Gastroesophageal sphincter (tissue), 4 donors: ENCODE measurements around the gene PPP2R5C. TPM values are rescaled to one million over a fixed set of nuclear protein-coding genes. Genes with fewer than 3 reads are reported as not detected.

ENCODE experiments used
- ATAC-seq: fragments of 150-250 bp; one replicate; pipeline ENCODE4 v1.9.1; 2016; ENCODE audit warnings: mild to moderate bottlenecking, moderate library complexity
- H3K27ac ChIP-seq, 4 donors: fragments of 200-600 bp; sonication (generic) in 3 of 4; 1 replicate in 3 of 4; 2 replicates in 1 of 4; pipeline ENCODE4 v1.5.1; 2016 to 2019
- H3K27me3 ChIP-seq: fragments of 200-600 bp; sonication (generic); one replicate; pipeline ENCODE4 v1.5.1; 2019
- H3K36me3 ChIP-seq, 2 donors: fragments of 200-600 bp; sonication (generic); one replicate each; pipeline ENCODE4 v1.5.1; 2019; ENCODE audit warnings: control low read depth in 1 of 2
- H3K4me1 ChIP-seq, 3 donors: fragments of 200-600 bp; sonication (generic); 1 replicate in 2 of 3; 2 replicates in 1 of 3; pipeline ENCODE4 v1.5.1; 2016 to 2019; ENCODE audit warnings: control low read depth in 2 of 3
- H3K4me3 ChIP-seq, 2 donors: fragments of 200-600 bp; sonication (generic); one replicate each; pipeline ENCODE4 v1.5.1; 2019; ENCODE audit warnings: mild to moderate bottlenecking in 1 of 2, moderate library complexity in 1 of 2
- H3K9me3 ChIP-seq, 3 donors: fragments of 200-600 bp; sonication (generic); one replicate each; pipeline ENCODE4 v1.5.1; 2017 to 2019; ENCODE audit warnings: control low read depth in 2 of 3
- EP300 ChIP-seq: sonication (generic); formaldehyde crosslinking; IDR thresholded peaks from one replicate; pipeline ENCODE4 v1.6.1; 2017; ENCODE audit warnings: antibody characterized with exemption, mild to moderate bottlenecking
- POLR2A ChIP-seq, 2 donors: fragments of 450-650 bp; IDR thresholded peaks; one replicate each; pipeline ENCODE4 v1.6.1; 2017; ENCODE audit warnings: antibody characterized with exemption in 2 of 2, mild to moderate bottlenecking in 2 of 2, moderate library complexity in 1 of 2
- POLR2AphosphoS5 ChIP-seq: sonication (generic); formaldehyde crosslinking; IDR thresholded peaks from one replicate; pipeline ENCODE4 v1.6.1; 2017; ENCODE audit warnings: antibody characterized with exemption
- WGBS, 2 donors: methylation state at CpG; one replicate each; pipeline ENCODE4 v1.1.5; 2018; ENCODE audit warnings: low coverage in 1 of 2; 5-methylcytosine and 5-hydroxymethylcytosine counted together
- total RNA-seq, 4 donors: library from RNA; depleted of rRNA; stranded (reverse); fragments of >200 nt; gene quantifications; one replicate each; pipeline ENCODE4 v1.1.0, GENCODE V29; 2016
- TF ChIP-seq, protein P1 (sequence below), 4 experiments: fragments of 200-600 bp in 2 of 4; fragments of 450-650 bp in 2 of 4; sonication (generic) in 1 of 4; IDR thresholded peaks; one replicate each; pipeline ENCODE4 v1.5.1; 2017 to 2019; ENCODE audit warnings: antibody characterized with exemption in 4 of 4, mild to moderate bottlenecking in 2 of 4, moderate library complexity in 2 of 4

Gene PPP2R5C
- total RNA-seq, 4 donors from 2014 or later: 123 to 199 (median 131) TPM

DNA sequence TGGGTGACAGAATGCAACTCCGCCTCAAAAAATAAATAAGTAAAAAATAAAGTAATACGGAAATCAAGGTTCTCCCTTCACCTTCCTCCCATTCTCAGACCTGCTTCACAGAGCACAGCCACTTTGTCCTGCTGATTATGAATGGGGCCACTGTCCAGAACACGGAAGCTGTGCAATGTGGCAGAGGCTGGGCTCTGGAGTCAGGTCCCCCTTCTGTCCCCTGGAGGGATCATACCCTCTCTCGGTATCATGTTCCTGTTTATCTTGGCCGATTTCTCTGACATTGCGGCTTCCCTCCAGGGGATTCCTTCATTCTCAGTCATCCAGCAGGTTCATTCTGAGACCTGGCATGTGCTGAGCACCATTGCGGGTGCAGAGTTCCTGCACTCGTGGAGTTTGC lies 11.3 kb downstream of the PPP2R5C start:
- Histone ChIP-seq H3K36me3 (peaks cover 0 to 3% of the 10 kb centered on the region in 2 donors), H3K4me3 (no peak overlapping the region), H3K9me3 (no peaks in the 10 kb centered on the region), H3K27ac (no peak overlapping the region), H3K4me1 (peaks cover 0 to 23% (median 0%) of the 10 kb centered on the region in 3 donors), H3K27me3 (no peaks in the 10 kb centered on the region)
- WGBS, 2 donors: 62 to 81% methylated on average over 6 of the region's 8 CpGs
- ATAC-seq: no peak
- TF ChIP-seq POLR2A (IDR thresholded peaks at IDR 0.05) (no peak), POLR2AphosphoS5 (no peak), EP300 (no peak)
- TF ChIP-seq, protein P1, sequence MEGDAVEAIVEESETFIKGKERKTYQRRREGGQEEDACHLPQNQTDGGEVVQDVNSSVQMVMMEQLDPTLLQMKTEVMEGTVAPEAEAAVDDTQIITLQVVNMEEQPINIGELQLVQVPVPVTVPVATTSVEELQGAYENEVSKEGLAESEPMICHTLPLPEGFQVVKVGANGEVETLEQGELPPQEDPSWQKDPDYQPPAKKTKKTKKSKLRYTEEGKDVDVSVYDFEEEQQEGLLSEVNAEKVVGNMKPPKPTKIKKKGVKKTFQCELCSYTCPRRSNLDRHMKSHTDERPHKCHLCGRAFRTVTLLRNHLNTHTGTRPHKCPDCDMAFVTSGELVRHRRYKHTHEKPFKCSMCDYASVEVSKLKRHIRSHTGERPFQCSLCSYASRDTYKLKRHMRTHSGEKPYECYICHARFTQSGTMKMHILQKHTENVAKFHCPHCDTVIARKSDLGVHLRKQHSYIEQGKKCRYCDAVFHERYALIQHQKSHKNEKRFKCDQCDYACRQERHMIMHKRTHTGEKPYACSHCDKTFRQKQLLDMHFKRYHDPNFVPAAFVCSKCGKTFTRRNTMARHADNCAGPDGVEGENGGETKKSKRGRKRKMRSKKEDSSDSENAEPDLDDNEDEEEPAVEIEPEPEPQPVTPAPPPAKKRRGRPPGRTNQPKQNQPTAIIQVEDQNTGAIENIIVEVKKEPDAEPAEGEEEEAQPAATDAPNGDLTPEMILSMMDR (IDR thresholded peaks at IDR 0.05): no peak

- Histone ChIP-seq H3K4me3 (no peak overlapping the region), H3K36me3 (no peaks in the 10 kb centered on the region), H3K4me1 (peaks cover 0 to 23% (median 0%) of the 10 kb centered on the region in 3 donors), H3K27me3 (no peaks in the 10 kb centered on the region), H3K9me3 (no peaks in the 10 kb centered on the region), H3K27ac (no peak overlapping the region)
- TF ChIP-seq, protein P1 (IDR thresholded peaks at IDR 0.05): no peak
- TF ChIP-seq POLR2A (IDR thresholded peaks at IDR 0.05) (no peak), POLR2AphosphoS5 (no peak), EP300 (no peak)
- WGBS, 2 donors: 84 to 89% methylated on average over 2 of the region's 2 CpGs
- no peak for ATAC-seq
Measured at GRCh38 chr14:101773378-101773777, 11.9 kb downstream of the PPP2R5C start.

- H3K4me3 ChIP-seq: no peak overlapping the region
- TF ChIP-seq POLR2A (IDR thresholded peaks at IDR 0.05) (no peak), POLR2AphosphoS5 (no peak), EP300 (no peak)
- TF ChIP-seq, protein P1 (IDR thresholded peaks at IDR 0.05): no peak
- H3K9me3 ChIP-seq: no peaks in the 10 kb centered on the region
- ATAC-seq: no peak
- H3K4me1 ChIP-seq: peaks cover 0 to 23% (median 0%) of the 10 kb centered on the region in 3 donors
- no peak overlapping the region for H3K27ac ChIP-seq
- no peaks in the 10 kb centered on the region for H3K27me3 ChIP-seq
- no peaks in the 10 kb centered on the region for H3K36me3 ChIP-seq
- 78 to 81% methylated on average over 4 to 7 of the region's 7 CpGs for WGBS, 2 donors
Measured at GRCh38 chr14:101774006-101774795, 12.7 kb downstream of the PPP2R5C start.

DNA sequence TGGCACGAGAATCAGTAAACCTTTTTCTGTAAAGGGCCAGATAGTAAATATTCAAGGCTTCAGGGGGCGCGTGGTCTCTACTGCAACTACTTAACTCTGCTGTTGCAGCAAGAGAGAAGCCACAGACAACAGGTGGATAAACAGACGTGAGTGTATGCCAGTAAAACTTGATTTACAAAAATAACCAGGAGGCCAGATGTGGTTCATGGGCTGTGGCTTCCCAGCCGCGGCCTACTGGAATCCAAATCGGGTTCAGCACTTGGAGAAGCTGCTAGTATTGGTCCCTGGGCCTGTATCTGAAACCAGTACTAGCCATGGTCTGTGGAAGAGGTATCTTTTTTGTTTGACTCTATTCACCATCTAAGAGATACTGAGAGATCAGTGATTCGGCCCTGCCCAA lies 13.3 kb downstream of the PPP2R5C start:
- peaks cover 0 to 23% (median 0%) of the 10 kb centered on the region in 3 donors for H3K4me1 ChIP-seq
- no peaks in the 10 kb centered on the region for H3K9me3 ChIP-seq
- no peaks in the 10 kb centered on the region for H3K27me3 ChIP-seq
- no peaks in the 10 kb centered on the region for H3K36me3 ChIP-seq
- no peak overlapping the region for H3K27ac ChIP-seq
- 65 to 73% methylated on average over 3 to 8 of the region's 8 CpGs for WGBS, 2 donors
- TF ChIP-seq EP300: no peak
- no peak for TF ChIP-seq POLR2A (IDR thresholded peaks at IDR 0.05)
- TF ChIP-seq POLR2AphosphoS5: no peak
- TF ChIP-seq, protein P1 (IDR thresholded peaks at IDR 0.05): no peak
- no peak overlapping the region for H3K4me3 ChIP-seq
- ATAC-seq: no peak

- no peak for TF ChIP-seq POLR2A (IDR thresholded peaks at IDR 0.05)
- no peak for TF ChIP-seq POLR2AphosphoS5
- TF ChIP-seq, protein P1 (IDR thresholded peaks at IDR 0.05): no peak
- TF ChIP-seq EP300: no peak
- no peak for ATAC-seq
- 37 to 54% methylated on average over 3 to 8 of the region's 10 CpGs for WGBS, 2 donors
- H3K4me1 ChIP-seq: peaks cover 0 to 21% (median 5%) of the 10 kb centered on the region in 3 donors
- H3K9me3 ChIP-seq: no peaks in the 10 kb centered on the region
- no peak overlapping the region for H3K4me3 ChIP-seq
- H3K36me3 ChIP-seq: no peaks in the 10 kb centered on the region
- H3K27me3 ChIP-seq: no peaks in the 10 kb centered on the region
- H3K27ac ChIP-seq: no peak overlapping the region
Measured at GRCh38 chr14:101775826-101776225, 14.3 kb downstream of the PPP2R5C start.
